ENCODE results near the gene ZNF207. TPM values are rescaled to one million over a fixed set of nuclear protein-coding genes. Genes with fewer than 3 reads are reported as not detected.

Gene ZNF207
- polyA plus RNA-seq, 2 of the 4 experiments (the other 2 are of a cell fraction) = 208 to 292 TPM

DNA sequence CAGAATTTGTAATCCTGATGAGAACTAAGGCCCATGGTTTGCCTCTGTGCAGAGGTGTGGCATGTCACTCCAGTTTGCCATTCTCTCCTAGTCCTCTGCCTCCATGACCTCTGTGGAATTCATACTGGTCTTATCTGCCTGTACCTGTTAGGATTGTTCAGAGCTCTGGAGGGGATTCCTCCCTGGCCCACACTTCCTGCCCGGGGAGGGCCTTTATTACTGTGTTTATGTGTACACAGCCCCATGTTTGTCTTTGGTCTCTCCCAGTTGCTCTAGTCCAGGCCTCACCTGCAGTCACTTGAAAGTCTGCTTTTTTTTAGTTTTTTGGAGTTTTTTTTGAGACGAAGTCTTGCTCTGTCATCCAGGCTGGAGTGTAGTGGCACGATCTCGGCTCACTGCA, 47.9 kb upstream of the ZNF207 start:
- CTCF ChIA-PET = interaction anchor here (0.6 to 1.5 kb wide), 4 partner anchors 15 to 49 kb away, joined by 3 to 4 read pairs (median 4); no protein-coding TSS in a partner anchor
- POLR2A ChIA-PET = no interaction called here
- WGBS (ENCODE audit: missing lambda C conversion rate) = 86% methylated on average over 4 of the region's 4 CpGs
- TF ChIP-seq RNF2 (IDR thresholded peaks at IDR 0.05; ENCODE audit: borderline replicate concordance, low read depth) (no peak), ZNF302 (CRISPR knock-in tag; IDR thresholded peaks at IDR 0.05) (no peak), EHF (CRISPR knock-in tag; IDR thresholded peaks at IDR 0.05) (no peak), EP300 (IDR thresholded peaks at IDR 0.05) (no peak), RFX5 (IDR thresholded peaks at IDR 0.05) (no peak), HOXA7 (CRISPR knock-in tag; IDR thresholded peaks at IDR 0.05) (no peak), FOSB (CRISPR knock-in tag; IDR thresholded peaks at IDR 0.05) (no peak), ESRRA (IDR thresholded peaks at IDR 0.05; ENCODE audit: borderline replicate concordance, low read length) (no peak), GATA3 (IDR thresholded peaks at IDR 0.05; ENCODE audit: borderline replicate concordance) (no peak), FOSL2 (IDR thresholded peaks at IDR 0.05) (no peak), FOSL2 (CRISPR knock-in tag; IDR thresholded peaks at IDR 0.05) (no peak), RCOR1 (IDR thresholded peaks at IDR 0.05; ENCODE audit: low read depth, low read length) (no peak)
- TF ChIP-seq, protein P1, sequence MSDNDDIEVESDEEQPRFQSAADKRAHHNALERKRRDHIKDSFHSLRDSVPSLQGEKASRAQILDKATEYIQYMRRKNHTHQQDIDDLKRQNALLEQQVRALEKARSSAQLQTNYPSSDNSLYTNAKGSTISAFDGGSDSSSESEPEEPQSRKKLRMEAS (IDR thresholded peaks at IDR 0.05) = no peak
- TF ChIP-seq, protein P2, sequence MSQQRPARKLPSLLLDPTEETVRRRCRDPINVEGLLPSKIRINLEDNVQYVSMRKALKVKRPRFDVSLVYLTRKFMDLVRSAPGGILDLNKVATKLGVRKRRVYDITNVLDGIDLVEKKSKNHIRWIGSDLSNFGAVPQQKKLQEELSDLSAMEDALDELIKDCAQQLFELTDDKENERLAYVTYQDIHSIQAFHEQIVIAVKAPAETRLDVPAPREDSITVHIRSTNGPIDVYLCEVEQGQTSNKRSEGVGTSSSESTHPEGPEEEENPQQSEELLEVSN (IDR thresholded peaks at IDR 0.05; ENCODE audit: borderline replicate concordance, low read depth) = no peak
- FAIRE-seq (no peak), DNase-seq (ENCODE audit: low read depth in 1 of 2, low spot score in 1 of 2) (no peak), ATAC-seq (no peak)
- Histone ChIP-seq H3K4me2 (no peak overlapping the region), H3K4me3 (no peak overlapping the region), H3K4me1 (no peaks in the 10 kb centered on the region), H3K9me3 (no peaks in the 10 kb centered on the region), H3K27ac (no peak overlapping the region)

DNA sequence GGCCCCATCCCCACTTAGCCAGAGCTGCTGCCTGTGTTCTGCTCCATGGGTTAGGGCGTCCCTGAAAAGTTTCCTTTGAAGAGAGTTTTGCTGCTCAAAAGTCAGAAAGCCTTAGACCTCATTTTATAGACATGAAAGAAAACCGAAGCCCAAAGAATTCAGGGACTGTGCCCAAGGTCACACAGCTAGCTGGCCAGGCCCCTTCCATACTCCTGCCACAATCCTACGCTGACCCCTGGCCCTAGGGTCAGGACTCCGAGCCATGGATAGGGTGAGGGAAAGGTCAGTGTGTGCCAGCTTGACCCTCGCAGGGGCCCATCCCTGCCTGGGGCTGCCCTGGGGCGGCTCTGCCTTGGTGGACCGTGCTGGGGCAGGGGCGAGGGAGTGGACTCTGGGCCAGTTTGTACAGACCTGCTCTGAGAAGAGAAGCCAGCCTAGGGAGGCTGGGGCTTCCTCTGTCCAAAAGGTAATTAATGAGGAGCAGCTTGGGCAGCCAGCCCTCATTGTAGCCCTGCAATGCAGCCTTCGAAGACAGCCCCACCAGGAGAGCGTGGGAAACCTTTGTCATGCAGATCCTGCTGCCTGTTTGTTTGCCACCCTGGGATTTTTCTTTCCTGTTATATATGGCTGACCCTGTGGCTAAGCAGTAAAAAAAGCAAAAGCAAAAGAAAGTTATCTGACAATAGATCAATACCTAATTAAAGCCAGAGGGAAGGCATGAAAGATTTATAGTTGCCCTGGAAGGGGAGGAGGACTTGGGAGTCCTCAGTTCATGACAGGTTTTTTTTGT, 46.9 kb upstream of the ZNF207 start:
- 83% methylated on average over 9 of the region's 10 CpGs for WGBS (ENCODE audit: missing lambda C conversion rate)
- ChIA-PET POLR2A (no interaction called here), CTCF (interaction anchor here (1.1 to 2.1 kb wide), 4 partner anchors 16 to 50 kb away, joined by 4 to 7 read pairs (median 4); no protein-coding TSS in a partner anchor)
- Histone ChIP-seq H3K4me2 (no peak overlapping the region), H3K9me3 (no peaks in the 10 kb centered on the region), H3K27ac (no peak overlapping the region), H3K4me3 (no peak overlapping the region), H3K4me1 (no peaks in the 10 kb centered on the region)
- FAIRE-seq (no peak), ATAC-seq (no peak), DNase-seq (ENCODE audit: low read depth in 1 of 2, low spot score in 1 of 2) (no peak)
- TF ChIP-seq JUNB (IDR thresholded peaks at IDR 0.05) (no peak), HOXB13 (CRISPR knock-in tag; IDR thresholded peaks at IDR 0.05; ENCODE audit: low read depth) (no peak), MAFK (IDR thresholded peaks at IDR 0.05; ENCODE audit: partially characterized antibody) (no peak), CHD2 (IDR thresholded peaks at IDR 0.05; ENCODE audit: low read length, partially characterized antibody) (no peak)

DNA sequence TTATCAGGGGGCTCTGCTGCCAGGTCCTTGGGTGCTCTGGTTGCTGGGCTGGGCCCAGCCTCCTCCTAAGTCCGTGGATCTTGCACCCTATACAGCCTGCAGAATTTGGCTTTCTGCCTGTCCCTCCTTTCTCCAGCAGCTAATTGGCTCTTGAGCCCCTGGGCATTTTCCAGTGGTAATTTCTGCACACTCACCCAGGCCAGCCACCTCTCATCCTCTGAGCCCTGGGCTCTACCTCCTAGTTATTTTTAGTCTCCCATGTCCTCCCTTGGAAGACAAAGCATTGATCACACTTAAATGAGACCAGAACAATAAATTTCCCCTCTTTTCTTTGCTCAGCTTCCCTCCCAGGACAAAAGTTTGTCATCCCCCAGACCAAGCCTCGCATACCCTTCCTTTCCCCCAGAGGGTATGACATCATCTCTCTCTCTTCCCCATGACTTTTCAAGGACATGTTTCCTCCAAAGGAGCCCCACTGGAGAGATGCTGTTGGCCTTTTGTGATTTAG, 46.1 kb upstream of the ZNF207 start:
- POLR2A ChIA-PET = no interaction called here
- H3K4me2 ChIP-seq = no peak overlapping the region
- H3K4me3 ChIP-seq = no peak overlapping the region
- CTCF ChIA-PET = interaction anchor here (0.5 to 2.1 kb wide), 5 partner anchors 15 to 1390 kb away, joined by 3 to 7 read pairs (median 4); no protein-coding TSS in a partner anchor
- 55% methylated on average over 2 of the region's 2 CpGs for WGBS (ENCODE audit: missing lambda C conversion rate)
- no peaks in the 10 kb centered on the region for H3K9me3 ChIP-seq
- no peak overlapping the region for H3K27ac ChIP-seq
- ATAC-seq (no peak), FAIRE-seq (no peak), DNase-seq (ENCODE audit: low read depth in 1 of 2, low spot score in 1 of 2) (no peak)
- TF ChIP-seq, protein P3, sequence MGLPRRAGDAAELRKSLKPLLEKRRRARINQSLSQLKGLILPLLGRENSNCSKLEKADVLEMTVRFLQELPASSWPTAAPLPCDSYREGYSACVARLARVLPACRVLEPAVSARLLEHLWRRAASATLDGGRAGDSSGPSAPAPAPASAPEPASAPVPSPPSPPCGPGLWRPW (IDR thresholded peaks at IDR 0.05) = no peak
- TF ChIP-seq GATA3 (IDR thresholded peaks at IDR 0.05; ENCODE audit: borderline replicate concordance) = no peak
- TF ChIP-seq JUN (IDR thresholded peaks at IDR 0.05) = no peak
- TF ChIP-seq NPAS2 (CRISPR knock-in tag; IDR thresholded peaks at IDR 0.05; ENCODE audit: borderline replicate concordance) = no peak
- TF ChIP-seq CEBPB (IDR thresholded peaks at IDR 0.05) = no peak
- TF ChIP-seq, protein P4, sequence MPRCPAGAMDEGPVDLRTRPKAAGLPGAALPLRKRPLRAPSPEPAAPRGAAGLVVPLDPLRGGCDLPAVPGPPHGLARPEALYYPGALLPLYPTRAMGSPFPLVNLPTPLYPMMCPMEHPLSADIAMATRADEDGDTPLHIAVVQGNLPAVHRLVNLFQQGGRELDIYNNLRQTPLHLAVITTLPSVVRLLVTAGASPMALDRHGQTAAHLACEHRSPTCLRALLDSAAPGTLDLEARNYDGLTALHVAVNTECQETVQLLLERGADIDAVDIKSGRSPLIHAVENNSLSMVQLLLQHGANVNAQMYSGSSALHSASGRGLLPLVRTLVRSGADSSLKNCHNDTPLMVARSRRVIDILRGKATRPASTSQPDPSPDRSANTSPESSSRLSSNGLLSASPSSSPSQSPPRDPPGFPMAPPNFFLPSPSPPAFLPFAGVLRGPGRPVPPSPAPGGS (IDR thresholded peaks at IDR 0.05) = no peak
- TF ChIP-seq, protein P5, sequence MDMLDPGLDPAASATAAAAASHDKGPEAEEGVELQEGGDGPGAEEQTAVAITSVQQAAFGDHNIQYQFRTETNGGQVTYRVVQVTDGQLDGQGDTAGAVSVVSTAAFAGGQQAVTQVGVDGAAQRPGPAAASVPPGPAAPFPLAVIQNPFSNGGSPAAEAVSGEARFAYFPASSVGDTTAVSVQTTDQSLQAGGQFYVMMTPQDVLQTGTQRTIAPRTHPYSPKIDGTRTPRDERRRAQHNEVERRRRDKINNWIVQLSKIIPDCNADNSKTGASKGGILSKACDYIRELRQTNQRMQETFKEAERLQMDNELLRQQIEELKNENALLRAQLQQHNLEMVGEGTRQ (IDR thresholded peaks at IDR 0.05) = no peak
- TF ChIP-seq HOXA7 (CRISPR knock-in tag; IDR thresholded peaks at IDR 0.05) = no peak
- no peak for TF ChIP-seq HDAC2 (IDR thresholded peaks at IDR 0.05)
- TF ChIP-seq ESRRA (IDR thresholded peaks at IDR 0.05; ENCODE audit: borderline replicate concordance, low read length) = no peak
- TF ChIP-seq NR3C1 (IDR thresholded peaks at IDR 0.05) = no peak
- no peak for TF ChIP-seq ZSCAN20 (CRISPR knock-in tag; IDR thresholded peaks at IDR 0.05)
- no peak for TF ChIP-seq POLR2AphosphoS2 (conservative IDR thresholded peaks at IDR 0.05; ENCODE audit: low read length)
- no peak for TF ChIP-seq SREBF2 (IDR thresholded peaks at IDR 0.05)
- TF ChIP-seq EHF (CRISPR knock-in tag; IDR thresholded peaks at IDR 0.05) = no peak
- TF ChIP-seq FOSB (CRISPR knock-in tag; IDR thresholded peaks at IDR 0.05) = no peak
- TF ChIP-seq RCOR1 (IDR thresholded peaks at IDR 0.05; ENCODE audit: low read depth, low read length) = no peak
- no peaks in the 10 kb centered on the region for H3K4me1 ChIP-seq
